Effector CD8-positive, alpha-beta T cell (primary cell): ENCODE data around the gene PDCD10.

Experiments
- DNase-seq: peaks from one replicate; lab custom pipeline; 2025; lab: John Stamatoyannopoulos, UW
- total RNA-seq, 4 experiments: gene quantifications; one replicate each; lab custom pipeline; 2026; lab: John Stamatoyannopoulos, UW

PDCD10 gene
- 44.3 to 63.4 (median 49.8) reads per million in 4 experiments for total RNA-seq

- DNase-seq: peak; percentile 96
Measured at GRCh38 chr3:167734498-167735232, at the start of gene PDCD10. Gene PDCD10, minus strand, starts transcription at chr3:167734892. Its CDS starts 14,735 bp downstream, at chr3:167720157.

GRCh38 chr3:167783781-167784180, 49.1 kb upstream of the PDCD10 start:
- no peak for DNase-seq

- no peak for DNase-seq
Measured at GRCh38 chr3:167780214-167780883, 45.7 kb upstream of the PDCD10 start.

- DNase-seq: no peak
Measured at GRCh38 chr3:167777356-167777755, 42.7 kb upstream of the PDCD10 start.

- no peak for DNase-seq
Measured at GRCh38 chr3:167776066-167776685, 41.5 kb upstream of the PDCD10 start.

- no peak for DNase-seq
Measured at GRCh38 chr3:167773584-167773983, 38.9 kb upstream of the PDCD10 start.

GRCh38 chr3:167772992-167773391, 38.3 kb upstream of the PDCD10 start:
- no peak for DNase-seq

GRCh38 chr3:167762296-167762695, 27.6 kb upstream of the PDCD10 start:
- DNase-seq: no peak

- DNase-seq: no peak
Measured at GRCh38 chr3:167761302-167761701, 26.6 kb upstream of the PDCD10 start.

- DNase-seq: no peak
Measured at GRCh38 chr3:167754049-167754448, 19.4 kb upstream of the PDCD10 start.

GRCh38 chr3:167750272-167750971, 15.7 kb upstream of the PDCD10 start:
- no peak for DNase-seq

- DNase-seq: no peak
Measured at GRCh38 chr3:167749728-167750127, 15.0 kb upstream of the PDCD10 start.

GRCh38 chr3:167749209-167749608, 14.5 kb upstream of the PDCD10 start:
- no peak for DNase-seq

- no peak for DNase-seq
Measured at GRCh38 chr3:167743799-167744198, 9.1 kb upstream of the PDCD10 start.

- no peak for DNase-seq
Measured at GRCh38 chr3:167742338-167742737, 7.6 kb upstream of the PDCD10 start.

- peak; percentile 3 for DNase-seq
Measured at GRCh38 chr3:167740961-167741587, 6.4 kb upstream of the PDCD10 start.

GRCh38 chr3:167739190-167739810, 4.6 kb upstream of the PDCD10 start:
- no peak for DNase-seq

GRCh38 chr3:167738037-167738436, 3.3 kb upstream of the PDCD10 start:
- no peak for DNase-seq

- no peak for DNase-seq
Measured at GRCh38 chr3:167736997-167737396, 2.3 kb upstream of the PDCD10 start.

GRCh38 chr3:167736264-167736787, 1.6 kb upstream of the PDCD10 start:
- DNase-seq: no peak
